HG03575 (cell line): Measurements from ENCODE around the gene SLC44A3.

Experiments
- ATAC-seq: cut with Tn5 transposase; IDR thresholded peaks from one replicate; pipeline ENCODE4 v1.9.1; 2021; ENCODE audit not compliant: unreplicated experiment, insufficient number of reproducible peaks, low FRiP score; ENCODE audit errors: extremely low read depth

Gene SLC44A3

GRCh38 chr1:94798054-94798453 is 22.1 kb upstream of the SLC44A3 start:
- ATAC-seq = no peak

- ATAC-seq = no peak
Observed at GRCh38 chr1:94798462-94798861, 21.7 kb upstream of the SLC44A3 start.

DNA sequence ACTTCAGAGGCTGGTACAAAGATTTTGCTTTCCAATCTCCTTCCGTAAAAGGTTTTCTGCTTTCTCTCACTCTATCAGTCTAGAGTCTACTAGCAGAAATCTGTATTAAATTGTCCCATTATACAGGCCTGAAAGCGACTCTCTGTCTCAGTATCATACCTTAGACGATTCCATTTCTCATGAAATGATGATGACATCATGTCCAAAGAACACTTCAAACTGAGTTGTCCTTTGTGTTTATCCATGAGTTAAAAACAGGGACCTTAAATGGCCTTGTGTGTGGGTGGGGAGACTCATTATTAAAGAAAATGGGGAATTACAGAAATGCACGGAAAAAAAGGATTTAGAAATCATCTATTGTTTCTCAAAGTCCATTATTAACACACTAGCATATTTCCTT is 21.0 kb upstream of the SLC44A3 start:
- no peak for ATAC-seq

DNA sequence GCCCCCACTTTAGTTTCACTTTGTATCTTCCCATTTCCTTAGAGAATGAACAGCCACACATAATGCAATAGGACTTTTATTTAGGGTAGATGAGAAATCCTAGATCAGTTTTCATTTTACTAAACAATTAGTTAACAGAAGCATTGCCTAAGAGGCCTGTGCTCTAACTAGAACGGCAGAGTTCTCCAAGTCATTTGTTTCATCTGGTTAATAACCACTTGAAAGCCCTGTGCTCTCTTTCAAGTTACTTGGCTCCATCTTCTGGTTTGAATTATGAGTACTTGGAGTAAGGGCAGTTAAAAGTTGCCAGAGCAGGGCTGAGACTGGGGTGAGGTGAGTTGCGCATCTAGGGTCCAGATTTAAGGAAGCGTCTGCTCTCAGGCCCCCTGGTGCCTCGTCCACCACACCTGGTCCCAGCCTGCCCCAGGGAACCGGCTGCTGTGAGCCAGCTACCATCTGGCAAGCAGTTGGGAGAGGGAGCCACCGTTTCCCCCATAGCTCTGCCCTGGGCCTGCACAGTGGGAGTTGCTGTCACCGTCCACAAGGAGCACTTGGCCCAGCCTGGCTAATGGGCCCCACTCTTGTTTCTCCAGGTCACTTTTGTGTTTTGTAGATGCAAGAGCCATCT is 18.1 kb upstream of the SLC44A3 start:
- no peak for ATAC-seq

DNA sequence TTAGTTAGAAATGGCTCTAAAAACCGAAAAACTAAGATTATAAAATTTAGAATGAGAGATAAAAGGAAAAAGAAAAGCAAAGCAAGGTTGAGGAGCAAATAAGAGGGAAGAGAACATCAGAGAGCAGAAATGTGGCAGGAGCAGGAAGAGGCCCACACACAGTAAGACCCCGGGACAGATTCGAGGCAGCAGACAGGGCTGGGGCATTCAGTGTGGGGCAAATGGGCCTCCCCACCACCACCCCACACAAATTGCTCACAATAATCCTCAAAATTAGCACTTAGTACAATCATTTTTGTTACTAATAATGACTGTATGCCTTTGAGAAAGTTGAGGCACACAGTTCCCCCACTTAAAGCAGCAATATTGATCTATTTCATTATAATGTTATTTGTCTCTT is 17.1 kb upstream of the SLC44A3 start:
- no peak for ATAC-seq

- no peak for ATAC-seq
Observed at GRCh38 chr1:94803517-94804441, 16.4 kb upstream of the SLC44A3 start.

GRCh38 chr1:94804442-94804837 is 15.7 kb upstream of the SLC44A3 start:
- no peak for ATAC-seq

- ATAC-seq = no peak
Observed at GRCh38 chr1:94805912-94806311, 14.2 kb upstream of the SLC44A3 start.

DNA sequence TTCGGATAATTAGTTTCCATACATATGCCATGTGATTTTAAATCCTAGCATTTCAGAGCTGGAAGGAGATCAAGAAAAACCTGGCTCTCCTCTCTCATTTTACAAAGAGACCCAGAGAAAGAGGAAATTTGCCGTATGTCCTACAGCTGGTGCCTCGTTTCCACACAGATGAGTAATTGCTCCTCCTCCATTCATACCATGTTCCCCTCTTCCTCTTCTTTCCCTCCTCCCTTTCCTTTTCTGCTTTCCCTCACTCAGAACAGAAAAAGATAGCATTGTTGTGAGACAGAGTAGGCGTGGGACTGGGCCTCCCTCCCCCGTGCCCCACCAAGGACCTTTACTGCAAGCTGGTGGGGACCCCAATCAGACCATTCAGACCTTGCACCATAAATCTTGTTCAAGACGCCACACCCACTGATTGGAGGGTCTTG is 13.7 kb upstream of the SLC44A3 start:
- ATAC-seq = no peak

- no peak for ATAC-seq
Observed at GRCh38 chr1:94807742-94808491, 12.2 kb upstream of the SLC44A3 start.

DNA sequence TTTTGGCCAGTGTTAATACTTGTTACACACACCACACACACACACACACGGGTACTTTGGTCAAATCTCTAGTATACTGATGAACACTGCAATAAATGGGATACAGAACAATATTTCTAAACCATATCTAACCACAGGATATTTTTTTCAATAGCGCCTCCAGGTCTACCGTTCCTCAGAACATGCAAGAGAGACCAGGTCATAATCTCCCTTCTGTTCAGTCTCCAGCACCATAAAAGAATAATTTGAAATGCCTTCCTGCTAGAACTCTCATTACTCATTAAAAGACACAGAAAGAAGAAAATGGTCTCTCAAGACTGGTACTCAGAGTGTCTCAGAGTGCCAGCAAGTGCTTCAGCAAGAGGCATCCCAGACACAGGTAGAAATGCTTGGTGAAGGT is 11.5 kb upstream of the SLC44A3 start:
- ATAC-seq = no peak

GRCh38 chr1:94812985-94813384 is 7.2 kb upstream of the SLC44A3 start:
- ATAC-seq = no peak

- ATAC-seq = no peak
Observed at GRCh38 chr1:94816030-94816429, 4.1 kb upstream of the SLC44A3 start.

- no peak for ATAC-seq
Observed at GRCh38 chr1:94817712-94818111, 2.4 kb upstream of the SLC44A3 start.

GRCh38 chr1:94819238-94819944 is 766 bp upstream of the SLC44A3 start:
- ATAC-seq = no peak

DNA sequence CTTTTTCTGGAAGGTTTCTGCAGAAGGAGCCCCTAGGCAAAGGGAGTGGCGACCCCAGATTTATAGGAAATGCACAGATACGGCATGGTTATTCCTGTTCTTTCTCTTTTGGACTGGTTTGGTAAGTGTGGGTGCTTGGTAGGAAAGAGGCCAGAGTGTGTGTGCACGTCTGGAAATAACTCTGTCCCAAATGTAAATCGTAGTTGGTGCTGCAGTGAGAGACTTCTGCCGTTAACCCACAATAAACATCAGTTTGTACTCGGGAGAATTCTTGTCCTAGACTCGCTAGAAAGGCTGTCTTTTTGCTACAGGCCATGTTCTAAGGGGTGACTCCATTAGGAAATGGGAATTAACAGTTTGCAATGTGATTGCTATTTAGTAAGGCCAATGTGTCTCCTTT is 779 bp downstream of the SLC44A3 start:
- ATAC-seq = no peak

DNA sequence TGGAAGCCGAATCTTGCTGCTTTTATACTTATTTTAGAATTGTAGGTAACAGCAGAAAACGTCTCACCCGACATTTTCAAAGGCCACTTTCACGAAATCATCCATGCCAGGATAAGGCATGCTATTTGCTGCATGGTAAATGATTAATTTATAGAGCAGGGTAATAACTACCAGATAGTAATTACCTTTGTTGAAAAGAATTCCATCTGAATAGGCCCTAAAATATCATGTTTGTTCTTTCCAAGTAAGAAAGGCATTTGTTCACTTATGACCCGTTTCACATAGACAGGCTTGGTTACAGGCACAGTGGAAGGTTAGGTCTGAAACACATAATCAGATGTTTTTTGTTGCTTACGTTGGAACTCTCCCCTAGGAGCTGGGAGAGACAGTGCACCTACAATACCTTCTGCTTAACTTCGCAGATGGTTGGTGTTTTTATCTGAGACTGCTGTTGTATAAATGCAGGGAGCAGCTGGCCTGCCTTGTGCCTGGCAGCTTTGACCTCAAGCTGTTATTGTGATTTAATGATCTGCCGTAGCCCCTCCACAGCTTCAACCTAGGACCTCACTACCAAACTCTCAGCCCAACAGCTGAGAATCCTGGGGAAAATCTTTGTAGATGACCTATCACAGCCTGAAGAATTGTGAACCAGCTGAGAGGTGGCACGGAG is 1.6 kb downstream of the SLC44A3 start:
- ATAC-seq = no peak

- ATAC-seq = no peak
Observed at GRCh38 chr1:94823116-94823515, 3.0 kb downstream of the SLC44A3 start.

DNA sequence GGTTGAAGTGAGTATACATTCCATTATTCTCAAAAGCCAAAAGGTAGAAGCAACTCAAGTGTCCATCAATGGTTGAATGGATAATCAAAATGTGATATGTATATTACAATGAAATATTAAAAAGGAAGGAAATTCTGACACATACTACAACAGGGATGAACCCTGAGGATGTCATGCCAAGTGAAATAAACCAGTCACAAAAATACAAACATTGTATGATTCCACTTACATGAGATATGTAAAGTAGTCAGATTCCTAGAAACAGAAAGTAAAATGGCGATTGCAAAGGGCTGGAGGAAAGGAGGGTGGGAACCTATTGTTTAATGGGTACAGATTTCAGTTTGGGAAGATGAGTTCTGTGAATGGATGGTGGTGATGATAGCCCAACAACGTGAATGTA is 5.8 kb downstream of the SLC44A3 start:
- ATAC-seq = no peak
